ENCODE measurements around the gene NEIL1.

DNA sequence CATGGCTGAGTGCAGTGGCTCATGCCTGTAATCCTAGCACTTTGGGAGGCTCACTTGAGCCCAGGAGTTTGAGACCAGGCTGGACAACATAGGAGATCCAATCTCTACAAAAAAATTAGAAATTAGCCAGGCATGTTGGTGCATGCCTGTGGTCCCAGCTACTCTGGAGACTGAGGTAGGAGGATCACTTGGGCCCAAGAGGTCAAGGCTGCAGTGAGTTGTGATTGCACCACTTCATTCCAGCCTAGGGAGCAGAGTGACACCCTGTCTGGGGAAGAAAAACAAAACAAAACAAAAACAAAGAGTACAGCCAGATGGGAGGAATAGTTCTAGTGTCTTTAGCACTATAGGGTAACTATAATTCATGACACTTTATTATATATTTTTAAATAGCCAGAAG is 37.1 kb upstream of the NEIL1 start:
- TF ChIP-seq, protein P1, sequence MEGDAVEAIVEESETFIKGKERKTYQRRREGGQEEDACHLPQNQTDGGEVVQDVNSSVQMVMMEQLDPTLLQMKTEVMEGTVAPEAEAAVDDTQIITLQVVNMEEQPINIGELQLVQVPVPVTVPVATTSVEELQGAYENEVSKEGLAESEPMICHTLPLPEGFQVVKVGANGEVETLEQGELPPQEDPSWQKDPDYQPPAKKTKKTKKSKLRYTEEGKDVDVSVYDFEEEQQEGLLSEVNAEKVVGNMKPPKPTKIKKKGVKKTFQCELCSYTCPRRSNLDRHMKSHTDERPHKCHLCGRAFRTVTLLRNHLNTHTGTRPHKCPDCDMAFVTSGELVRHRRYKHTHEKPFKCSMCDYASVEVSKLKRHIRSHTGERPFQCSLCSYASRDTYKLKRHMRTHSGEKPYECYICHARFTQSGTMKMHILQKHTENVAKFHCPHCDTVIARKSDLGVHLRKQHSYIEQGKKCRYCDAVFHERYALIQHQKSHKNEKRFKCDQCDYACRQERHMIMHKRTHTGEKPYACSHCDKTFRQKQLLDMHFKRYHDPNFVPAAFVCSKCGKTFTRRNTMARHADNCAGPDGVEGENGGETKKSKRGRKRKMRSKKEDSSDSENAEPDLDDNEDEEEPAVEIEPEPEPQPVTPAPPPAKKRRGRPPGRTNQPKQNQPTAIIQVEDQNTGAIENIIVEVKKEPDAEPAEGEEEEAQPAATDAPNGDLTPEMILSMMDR (IDR thresholded peaks at IDR 0.05; ENCODE audit: low read depth, low read length, poor library complexity, severe bottlenecking) = no peak
- TF ChIP-seq EZH2phosphoT487 (IDR thresholded peaks at IDR 0.05; ENCODE audit: borderline replicate concordance, low read length) = no peak

Data from DOHH2 (cell line).